ENCODE data around the gene GNG8.

- TF ChIP-seq KLF13 (tag; IDR thresholded peaks at IDR 0.05; ENCODE audit: borderline replicate concordance, low read depth) (peak; percentile 73; the same call in 1 of the 2 replicates), ARID3A (IDR thresholded peaks at IDR 0.05; ENCODE audit: borderline replicate concordance, low read depth, low read length) (no peak), CTCF (IDR thresholded peaks at IDR 0.05 in 2 of 3, conservative IDR thresholded peaks at IDR 0.05 in 1 of 3; ENCODE audit: insufficient read depth in 2 of 3, low read depth in 1 of 3, low read length in 3 of 3) (no peak)
Observed at GRCh38 chr19:46634045-46634655, 1.9 kb downstream of the GNG8 start.

Data from K562 (cell line).